ENCODE results near the gene LGALS9.

LGALS9 gene

DNA sequence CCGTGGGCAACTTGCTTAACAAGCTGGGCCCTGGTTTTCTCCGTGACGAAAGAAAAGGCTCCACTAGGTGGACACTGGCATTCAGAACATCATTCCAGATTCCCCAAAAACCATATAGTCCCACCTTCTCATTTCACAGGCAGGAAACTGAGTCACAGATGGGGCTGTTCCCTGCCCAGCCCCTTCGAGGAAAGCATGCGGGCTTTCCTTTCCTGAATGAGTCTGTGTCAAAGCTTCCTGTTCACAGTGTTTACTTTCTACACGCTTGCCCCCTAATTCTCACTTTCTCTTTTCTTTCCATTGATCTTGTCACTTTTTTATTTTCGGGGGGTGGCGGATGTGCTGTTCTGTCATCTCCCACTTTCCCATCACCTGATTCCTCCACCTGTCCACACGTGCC lies 10.3 kb upstream of the LGALS9 start:
- H3K36me3 ChIP-seq (ENCODE audit: control insufficient read depth in 1 of 2, insufficient read depth in 2 of 2, low read depth in 1 of 2, low read length in 2 of 2) = peaks cover 54 to 83% of the 10 kb centered on the region in 2 experiments
- H3K23ac ChIP-seq (ENCODE audit: low read length in 2 of 2) = no peak overlapping the region
- H4K8ac ChIP-seq (ENCODE audit: low read length) = no peak overlapping the region
- no peak overlapping the region for H3K4ac ChIP-seq (ENCODE audit: low read depth in 1 of 2, low read length in 2 of 2)
- no peak overlapping the region for H3K4me2 ChIP-seq (ENCODE audit: low read length, poor library complexity, severe bottlenecking)
- WGBS = 92% methylated on average over 9 of the region's 9 CpGs
- H2BK12ac ChIP-seq (ENCODE audit: low read length in 2 of 2) = no peak overlapping the region
- H3K4me1 ChIP-seq (ENCODE audit: control insufficient read depth, insufficient read depth, low read depth, low read length) = no peaks in the 10 kb centered on the region
- H3K79me1 ChIP-seq (replicated peaks; ENCODE audit: low read length, poor library complexity, severe bottlenecking) = peaks cover 1% of the 10 kb centered on the region
- H2BK15ac ChIP-seq (ENCODE audit: low read depth, poor library complexity, severe bottlenecking) = no peak overlapping the region
- no peaks in the 10 kb centered on the region for H3K9me3 ChIP-seq (ENCODE audit: control insufficient read depth, low read length)
- no peak overlapping the region for H3K18ac ChIP-seq (ENCODE audit: low read depth in 1 of 2, low read length in 2 of 2)
- H2AK5ac ChIP-seq (ENCODE audit: low read length, severe bottlenecking) = no peak overlapping the region
- no peak overlapping the region for H2AFZ ChIP-seq (ENCODE audit: low read depth, low read length)
- no peaks in the 10 kb centered on the region for H3K27me3 ChIP-seq (ENCODE audit: control insufficient read depth in 1 of 2, insufficient read depth in 1 of 2, low read length in 2 of 2)
- H2BK120ac ChIP-seq (ENCODE audit: low read depth, low read length) = no peak overlapping the region
- no peak for DNase-seq
- H3K27ac ChIP-seq (ENCODE audit: low read length, poor library complexity, severe bottlenecking) = no peak overlapping the region
- H2BK5ac ChIP-seq (ENCODE audit: low read depth, low read length, poor library complexity, severe bottlenecking) = no peak overlapping the region
- no peak overlapping the region for H3K9ac ChIP-seq (ENCODE audit: low read length)
- no peak overlapping the region for H3K4me3 ChIP-seq (ENCODE audit: insufficient read depth in 1 of 2, low read depth in 1 of 2, low read length in 2 of 2)
- no peak overlapping the region for H3K14ac ChIP-seq (ENCODE audit: low read length in 2 of 2)
- no peak overlapping the region for H4K91ac ChIP-seq (ENCODE audit: low read length)

- no peaks in the 10 kb centered on the region for H3K9me3 ChIP-seq (ENCODE audit: control insufficient read depth, low read length)
- no peak overlapping the region for H3K4me2 ChIP-seq (ENCODE audit: low read length, poor library complexity, severe bottlenecking)
- H4K91ac ChIP-seq (ENCODE audit: low read length) = no peak overlapping the region
- H3K4me1 ChIP-seq (ENCODE audit: control insufficient read depth, insufficient read depth, low read depth, low read length) = no peaks in the 10 kb centered on the region
- DNase-seq = no peak
- 89% methylated on average over 4 of the region's 4 CpGs for WGBS
- H2BK15ac ChIP-seq (ENCODE audit: low read depth, poor library complexity, severe bottlenecking) = peak overlapping the region; percentile 32
- peaks cover 1% of the 10 kb centered on the region for H3K79me1 ChIP-seq (replicated peaks; ENCODE audit: low read length, poor library complexity, severe bottlenecking)
- H2AK5ac ChIP-seq (ENCODE audit: low read length, severe bottlenecking) = no peak overlapping the region
- no peak overlapping the region for H3K14ac ChIP-seq (ENCODE audit: low read length in 2 of 2)
- H3K18ac ChIP-seq (ENCODE audit: low read depth in 1 of 2, low read length in 2 of 2) = no peak overlapping the region
- H4K8ac ChIP-seq (ENCODE audit: low read length) = no peak overlapping the region
- no peak overlapping the region for H3K4ac ChIP-seq (ENCODE audit: low read depth in 1 of 2, low read length in 2 of 2)
- no peak overlapping the region for H2BK5ac ChIP-seq (ENCODE audit: low read depth, low read length, poor library complexity, severe bottlenecking)
- H3K23ac ChIP-seq (ENCODE audit: low read length in 2 of 2) = no peak overlapping the region
- peaks cover 53 to 89% of the 10 kb centered on the region in 2 experiments for H3K36me3 ChIP-seq (ENCODE audit: control insufficient read depth in 1 of 2, insufficient read depth in 2 of 2, low read depth in 1 of 2, low read length in 2 of 2)
- H2BK120ac ChIP-seq (ENCODE audit: low read depth, low read length) = no peak overlapping the region
- H2AFZ ChIP-seq (ENCODE audit: low read depth, low read length) = no peak overlapping the region
- no peaks in the 10 kb centered on the region for H3K27me3 ChIP-seq (ENCODE audit: control insufficient read depth in 1 of 2, insufficient read depth in 1 of 2, low read length in 2 of 2)
- H3K4me3 ChIP-seq (ENCODE audit: insufficient read depth in 1 of 2, low read depth in 1 of 2, low read length in 2 of 2) = no peak overlapping the region
- no peak overlapping the region for H3K27ac ChIP-seq (ENCODE audit: low read length, poor library complexity, severe bottlenecking)
- no peak overlapping the region for H2BK12ac ChIP-seq (ENCODE audit: low read length in 2 of 2)
- H3K9ac ChIP-seq (ENCODE audit: low read length) = no peak overlapping the region
These were observed 9.5 kb upstream of the LGALS9 start for GRCh38 chr17:27621536-27621935.

- Histone ChIP-seq H3K36me3 (ENCODE audit: control insufficient read depth in 1 of 2, insufficient read depth in 2 of 2, low read depth in 1 of 2, low read length in 2 of 2) (peaks cover 52 to 85% of the 10 kb centered on the region in 2 experiments), H4K8ac (ENCODE audit: low read length) (no peak overlapping the region), H3K4ac (ENCODE audit: low read depth in 1 of 2, low read length in 2 of 2) (no peak overlapping the region), H3K4me1 (ENCODE audit: control insufficient read depth, insufficient read depth, low read depth, low read length) (no peaks in the 10 kb centered on the region), H3K23ac (ENCODE audit: low read length in 2 of 2) (no peak overlapping the region), H2BK5ac (ENCODE audit: low read depth, low read length, poor library complexity, severe bottlenecking) (no peak overlapping the region), H4K91ac (ENCODE audit: low read length) (no peak overlapping the region), H2BK120ac (ENCODE audit: low read depth, low read length) (no peak overlapping the region), H3K4me3 (ENCODE audit: insufficient read depth in 1 of 2, low read depth in 1 of 2, low read length in 2 of 2) (no peak overlapping the region), H3K4me2 (ENCODE audit: low read length, poor library complexity, severe bottlenecking) (no peak overlapping the region), H3K9me3 (ENCODE audit: control insufficient read depth, low read length) (no peaks in the 10 kb centered on the region), H2AFZ (ENCODE audit: low read depth, low read length) (no peak overlapping the region), H2BK15ac (ENCODE audit: low read depth, poor library complexity, severe bottlenecking) (peak overlapping the region; percentile 32), H3K9ac (ENCODE audit: low read length) (no peak overlapping the region), H3K27me3 (ENCODE audit: control insufficient read depth in 1 of 2, insufficient read depth in 1 of 2, low read length in 2 of 2) (no peaks in the 10 kb centered on the region), H3K27ac (ENCODE audit: low read length, poor library complexity, severe bottlenecking) (no peak overlapping the region), H3K79me1 (replicated peaks; ENCODE audit: low read length, poor library complexity, severe bottlenecking) (peaks cover 1% of the 10 kb centered on the region), H3K14ac (ENCODE audit: low read length in 2 of 2) (no peak overlapping the region), H3K18ac (ENCODE audit: low read depth in 1 of 2, low read length in 2 of 2) (no peak overlapping the region), H2AK5ac (ENCODE audit: low read length, severe bottlenecking) (no peak overlapping the region), H2BK12ac (ENCODE audit: low read length in 2 of 2) (no peak overlapping the region)
- 92% methylated on average over 10 of the region's 10 CpGs for WGBS
- no peak for DNase-seq
These were observed 8.9 kb upstream of the LGALS9 start for GRCh38 chr17:27621942-27622559.

DNA sequence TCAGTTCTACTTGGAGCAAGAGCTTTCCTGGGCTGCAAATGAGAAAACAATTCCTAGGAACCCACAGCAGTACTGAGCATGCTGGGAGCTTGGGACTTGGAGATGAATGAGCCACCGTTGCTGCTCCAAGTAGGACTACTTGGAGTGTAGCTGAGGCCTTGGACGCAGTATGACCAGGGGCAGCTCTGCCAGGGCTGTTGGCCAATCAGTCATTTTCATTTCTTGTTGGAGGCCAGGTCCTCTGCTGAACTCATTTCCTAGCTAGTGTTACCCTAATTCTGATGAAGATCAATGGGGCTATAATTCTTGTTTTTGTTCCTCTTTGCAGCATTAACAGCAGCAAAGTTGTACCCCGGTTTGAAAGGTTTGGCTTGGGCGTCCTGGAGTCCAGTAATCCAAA lies 8.0 kb upstream of the LGALS9 start:
- Histone ChIP-seq H3K9me3 (ENCODE audit: control insufficient read depth, low read length) (no peaks in the 10 kb centered on the region), H4K91ac (ENCODE audit: low read length) (no peak overlapping the region), H3K36me3 (ENCODE audit: control insufficient read depth in 1 of 2, insufficient read depth in 2 of 2, low read depth in 1 of 2, low read length in 2 of 2) (peaks cover 45 to 79% of the 10 kb centered on the region in 2 experiments), H3K27me3 (ENCODE audit: control insufficient read depth in 1 of 2, insufficient read depth in 1 of 2, low read length in 2 of 2) (no peaks in the 10 kb centered on the region), H3K9ac (ENCODE audit: low read length) (no peak overlapping the region), H3K79me1 (replicated peaks; ENCODE audit: low read length, poor library complexity, severe bottlenecking) (peaks cover 1% of the 10 kb centered on the region), H3K4ac (ENCODE audit: low read depth in 1 of 2, low read length in 2 of 2) (no peak overlapping the region), H3K27ac (ENCODE audit: low read length, poor library complexity, severe bottlenecking) (no peak overlapping the region), H3K4me3 (ENCODE audit: insufficient read depth in 1 of 2, low read depth in 1 of 2, low read length in 2 of 2) (no peak overlapping the region), H3K23ac (ENCODE audit: low read length in 2 of 2) (no peak overlapping the region), H2BK5ac (ENCODE audit: low read depth, low read length, poor library complexity, severe bottlenecking) (no peak overlapping the region), H2BK12ac (ENCODE audit: low read length in 2 of 2) (no peak overlapping the region), H3K4me2 (ENCODE audit: low read length, poor library complexity, severe bottlenecking) (no peak overlapping the region), H3K4me1 (ENCODE audit: control insufficient read depth, insufficient read depth, low read depth, low read length) (no peaks in the 10 kb centered on the region), H2BK15ac (ENCODE audit: low read depth, poor library complexity, severe bottlenecking) (no peak overlapping the region), H3K14ac (ENCODE audit: low read length in 2 of 2) (no peak overlapping the region), H3K18ac (ENCODE audit: low read depth in 1 of 2, low read length in 2 of 2) (no peak overlapping the region), H2AFZ (ENCODE audit: low read depth, low read length) (no peak overlapping the region), H4K8ac (ENCODE audit: low read length) (no peak overlapping the region), H2AK5ac (ENCODE audit: low read length, severe bottlenecking) (no peak overlapping the region), H2BK120ac (ENCODE audit: low read depth, low read length) (no peak overlapping the region)
- 97% methylated on average over 4 of the region's 4 CpGs for WGBS
- DNase-seq = no peak

All from mesenchymal stem cell (in vitro differentiated cells and primary cell).